Mucosa of rectum (tissue), 2 donors: ENCODE results near the gene NKPD1.
"Not testable (repeated sequence)": the region's sequence is repeated elsewhere in the genome, so short reads cannot be mapped to it uniquely, and the experiment has no call there.

Experiments
- H3K27ac ChIP-seq, 2 donors: one replicate each; pipeline ENCODE4 v1.7.0; 2013; ENCODE audit warnings: inconsistent platforms in 2 of 2, low read depth in 2 of 2, low read length in 2 of 2
- H3K27me3 ChIP-seq, 2 donors: one replicate each; pipeline ENCODE4 v1.7.0; 2013; ENCODE audit warnings: low read length in 2 of 2; ENCODE audit not compliant: control insufficient read depth in 2 of 2, insufficient read depth in 2 of 2
- H3K36me3 ChIP-seq, 2 donors: one replicate each; pipeline ENCODE4 v1.7.0; 2013; ENCODE audit warnings: low read length in 2 of 2; ENCODE audit not compliant: control insufficient read depth in 2 of 2, insufficient read depth in 2 of 2
- H3K4me1 ChIP-seq, 2 donors: one replicate each; pipeline ENCODE4 v1.7.0; 2013; ENCODE audit warnings: low read length in 2 of 2, mild to moderate bottlenecking in 1 of 2; ENCODE audit not compliant: control insufficient read depth in 2 of 2, insufficient read depth in 2 of 2
- H3K4me3 ChIP-seq, 2 donors: one replicate each; pipeline ENCODE4 v1.7.0; 2013; ENCODE audit warnings: low read length in 2 of 2
- H3K9ac ChIP-seq, 2 donors: one replicate each; pipeline ENCODE4 v1.7.0; 2013; ENCODE audit warnings: low read length in 2 of 2, low read depth in 1 of 2, mild to moderate bottlenecking in 1 of 2
- H3K9me3 ChIP-seq, 2 donors: one replicate each; pipeline ENCODE4 v1.7.0; 2013; ENCODE audit warnings: low read length in 2 of 2; ENCODE audit not compliant: control insufficient read depth in 2 of 2
- donor health status: healthy.
- donor health status: Normal muscosa, but diverticular disease.

Gene NKPD1

GRCh38 chr19:45119582-45119981 is 41.2 kb downstream of the NKPD1 start:
- H3K27me3 ChIP-seq, result no peaks in the 10 kb centered on the region
- peak overlapping the region in 1 of 2 donors; percentile 54 for H3K27ac ChIP-seq
- no peaks in the 10 kb centered on the region for H3K36me3 ChIP-seq
- H3K4me1 ChIP-seq, result peaks cover 37 to 48% of the 10 kb centered on the region in 2 donors
- H3K9ac ChIP-seq, result no peak overlapping the region
- no peaks in the 10 kb centered on the region for H3K9me3 ChIP-seq
- no peak overlapping the region for H3K4me3 ChIP-seq

DNA sequence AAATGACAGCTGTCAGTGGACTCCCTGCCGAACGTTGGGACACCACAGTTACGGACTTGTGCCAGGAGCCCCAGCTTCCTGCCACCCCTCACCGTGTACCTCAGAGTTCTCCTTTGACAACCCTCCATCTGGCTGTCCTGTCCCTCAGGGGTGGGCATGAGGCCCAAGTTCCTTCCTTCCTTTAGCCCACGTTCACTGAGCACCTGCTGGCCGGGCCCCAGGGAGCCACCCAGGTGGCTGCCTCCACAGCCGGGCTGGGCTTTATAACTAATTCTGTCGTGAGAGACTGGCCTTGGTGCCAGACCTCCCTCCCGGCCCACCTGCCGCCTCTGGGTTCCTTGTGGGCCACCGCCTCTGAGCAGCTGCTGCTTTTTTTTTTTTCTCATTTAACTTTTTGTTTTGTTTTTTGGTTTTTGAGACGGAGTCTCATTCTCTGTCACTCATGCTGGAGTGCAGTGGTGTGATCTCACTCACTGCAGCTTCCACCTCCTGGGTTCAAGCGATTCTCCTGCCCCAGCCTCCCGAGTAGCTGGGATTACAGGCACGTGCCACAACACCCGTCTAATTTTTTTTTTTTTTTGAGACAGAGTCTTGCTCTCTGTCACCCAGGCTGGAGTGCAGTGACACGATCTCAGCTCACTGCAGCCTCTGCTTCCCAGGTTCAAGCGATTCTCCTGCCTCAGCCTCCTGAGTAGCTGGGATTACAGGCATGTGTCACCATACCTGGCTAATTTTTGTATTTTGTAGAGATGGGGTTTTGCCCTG is 42.0 kb downstream of the NKPD1 start:
- H3K9me3 ChIP-seq, H3K27me3 ChIP-seq, H3K36me3 ChIP-seq: not testable (repeated sequence)
- H3K9ac ChIP-seq, result peak overlapping the region; percentile 15 to 17
- H3K27ac ChIP-seq, result peak overlapping the region; percentile 54 to 60
- H3K4me1 ChIP-seq, result peaks cover 45 to 55% of the 10 kb centered on the region in 2 donors
- peak overlapping the region in 1 of 2 donors; percentile 8 for H3K4me3 ChIP-seq

DNA sequence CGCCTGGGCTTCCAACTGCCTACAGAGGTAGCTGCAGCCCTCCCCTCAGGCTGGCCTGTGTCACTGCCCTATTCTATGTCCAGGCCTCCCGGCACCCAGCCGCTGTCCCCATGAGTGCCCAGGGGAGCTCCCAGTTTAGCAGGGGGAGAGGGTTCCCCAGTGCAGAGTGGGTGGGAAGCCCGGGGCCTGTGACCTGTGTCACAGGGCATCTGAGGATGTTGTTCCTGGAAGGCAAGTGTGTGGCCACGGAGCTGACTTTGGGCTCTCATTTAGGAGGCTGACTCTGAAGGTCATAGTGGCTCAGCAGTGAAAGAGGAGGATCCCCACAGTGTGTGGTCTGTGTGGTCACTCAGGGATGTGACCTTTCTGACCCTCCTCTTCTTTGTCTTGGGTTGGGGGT is 42.7 kb downstream of the NKPD1 start:
- Histone ChIP-seq H3K4me3 (no peak overlapping the region), H3K27me3 (no peaks in the 10 kb centered on the region), H3K36me3 (no peaks in the 10 kb centered on the region), H3K9me3 (no peaks in the 10 kb centered on the region), H3K9ac (peak overlapping the region; percentile 15 to 17), H3K4me1 (peaks cover 50 to 61% of the 10 kb centered on the region in 2 donors), H3K27ac (peak overlapping the region; percentile 54 to 60)

- H3K27ac ChIP-seq, result peak overlapping the region; percentile 26 to 54
- H3K9me3 ChIP-seq, result no peaks in the 10 kb centered on the region
- H3K4me3 ChIP-seq, result no peak overlapping the region
- no peaks in the 10 kb centered on the region for H3K27me3 ChIP-seq
- no peaks in the 10 kb centered on the region for H3K36me3 ChIP-seq
- H3K4me1 ChIP-seq, result peaks cover 55 to 64% of the 10 kb centered on the region in 2 donors
- no peak overlapping the region for H3K9ac ChIP-seq
Measured at GRCh38 chr19:45117671-45118070, 43.1 kb downstream of the NKPD1 start.

DNA sequence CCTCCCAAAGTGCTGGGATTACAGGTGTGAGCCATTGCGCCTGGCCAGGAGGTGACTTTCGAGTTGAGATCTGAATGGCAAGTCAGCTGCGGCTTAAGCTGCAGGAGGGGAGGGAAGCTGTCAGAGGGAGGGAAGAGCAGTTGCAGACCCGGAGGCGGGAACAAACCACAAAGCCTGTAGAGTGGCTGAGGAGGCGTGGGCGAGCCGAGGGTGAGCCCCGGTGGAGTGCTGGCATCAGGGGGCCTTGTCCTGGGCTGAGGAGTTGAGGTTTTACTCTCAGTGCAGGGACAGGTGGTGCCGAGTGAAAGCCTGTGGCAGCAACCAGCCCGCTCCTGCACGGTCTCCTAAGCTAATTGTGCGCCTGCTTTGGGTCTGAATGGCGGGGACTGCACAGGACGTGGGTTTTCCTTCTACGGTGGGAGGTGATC is 43.6 kb downstream of the NKPD1 start:
- H3K27me3 ChIP-seq, result no peaks in the 10 kb centered on the region
- peak overlapping the region; percentile 26 to 54 for H3K27ac ChIP-seq
- H3K4me1 ChIP-seq, result peaks cover 58 to 65% of the 10 kb centered on the region in 2 donors
- H3K9me3 ChIP-seq, result no peaks in the 10 kb centered on the region
- H3K9ac ChIP-seq, result no peak overlapping the region
- H3K4me3 ChIP-seq, result no peak overlapping the region
- H3K36me3 ChIP-seq, result no peaks in the 10 kb centered on the region

DNA sequence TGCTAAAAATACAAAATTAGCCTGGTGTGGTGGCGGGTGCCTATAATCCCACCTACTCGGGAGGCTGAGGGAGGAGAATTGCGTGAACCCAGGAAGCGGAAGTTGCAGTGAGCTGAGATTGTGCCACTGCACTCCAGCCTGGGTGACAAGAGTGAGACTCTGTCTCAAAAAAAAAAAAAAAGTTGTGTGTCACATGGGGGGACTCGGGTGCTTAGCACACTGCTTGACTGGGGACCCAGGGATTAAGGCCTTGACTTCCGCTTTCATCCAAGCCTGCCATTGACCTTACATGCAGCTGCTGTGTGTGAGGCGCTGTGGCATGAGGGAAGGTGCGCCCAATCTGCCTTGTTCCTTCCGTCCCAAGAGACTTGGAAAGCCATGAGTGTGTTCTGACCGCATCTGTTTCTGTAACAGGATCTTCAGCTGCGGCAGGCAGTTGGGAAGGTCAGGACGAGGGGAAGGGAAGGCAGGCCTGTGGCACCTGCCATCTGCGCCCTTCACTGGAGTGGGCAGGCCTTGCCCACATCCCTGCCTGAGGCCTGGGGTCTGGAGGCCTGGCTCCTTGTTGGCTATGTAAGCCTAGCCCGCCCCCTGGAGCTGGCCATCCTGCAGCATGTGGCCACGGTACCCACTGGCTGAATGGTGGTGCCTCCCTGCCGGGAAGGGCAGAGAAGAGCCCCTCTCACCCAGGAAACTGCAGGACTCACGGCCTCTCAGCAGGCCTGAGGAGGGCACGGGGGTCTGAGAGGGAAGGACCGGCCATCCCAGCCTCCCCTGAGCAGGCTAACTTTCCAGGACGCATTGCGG is 44.8 kb downstream of the NKPD1 start:
- Histone ChIP-seq H3K9ac (no peak overlapping the region), H3K27me3 (no peaks in the 10 kb centered on the region), H3K4me3 (no peak overlapping the region), H3K4me1 (peaks cover 56 to 63% of the 10 kb centered on the region in 2 donors), H3K27ac (no peak overlapping the region), H3K9me3 (no peaks in the 10 kb centered on the region), H3K36me3 (no peaks in the 10 kb centered on the region)

GRCh38 chr19:45114116-45114515 is 46.7 kb downstream of the NKPD1 start:
- Histone ChIP-seq H3K9me3 (no peaks in the 10 kb centered on the region), H3K4me3 (no peak overlapping the region), H3K36me3 (no peaks in the 10 kb centered on the region), H3K4me1 (peaks cover 49 to 56% of the 10 kb centered on the region in 2 donors), H3K9ac (peak overlapping the region; percentile 21 to 58), H3K27me3 (no peaks in the 10 kb centered on the region), H3K27ac (peak overlapping the region; percentile 29 to 59)

DNA sequence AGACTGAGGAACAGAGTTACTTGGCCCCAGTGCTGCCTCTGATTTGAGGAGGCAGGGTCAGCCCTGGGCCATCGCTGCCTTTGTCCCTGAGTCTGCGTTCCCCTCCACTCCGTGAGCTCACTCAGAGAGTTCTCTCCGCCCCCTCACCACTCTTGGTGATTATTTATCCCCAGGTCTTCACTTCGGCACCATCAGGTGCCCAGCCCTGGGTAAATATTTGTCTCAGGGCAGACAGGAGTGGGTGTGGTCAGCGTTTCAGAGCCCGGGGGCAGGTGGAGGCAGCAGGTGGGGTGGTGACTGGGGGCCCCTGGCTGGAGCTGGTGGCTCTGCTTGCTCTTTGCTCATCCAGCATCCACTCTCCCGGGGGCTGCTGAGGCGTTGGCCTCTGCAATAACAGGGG is 47.2 kb downstream of the NKPD1 start:
- H3K27me3 ChIP-seq, result no peaks in the 10 kb centered on the region
- H3K4me1 ChIP-seq, result peaks cover 47 to 53% of the 10 kb centered on the region in 2 donors
- no peaks in the 10 kb centered on the region for H3K9me3 ChIP-seq
- peak overlapping the region; percentile 38 to 64 for H3K4me3 ChIP-seq
- peak overlapping the region; percentile 65 to 83 for H3K27ac ChIP-seq
- no peaks in the 10 kb centered on the region for H3K36me3 ChIP-seq
- peak overlapping the region; percentile 57 to 72 for H3K9ac ChIP-seq

- Histone ChIP-seq H3K27me3 (no peaks in the 10 kb centered on the region), H3K9ac (no peak overlapping the region), H3K36me3 (no peaks in the 10 kb centered on the region), H3K4me3 (no peak overlapping the region), H3K9me3 (no peaks in the 10 kb centered on the region), H3K27ac (peak overlapping the region; percentile 65 to 83), H3K4me1 (peaks cover 34 to 39% of the 10 kb centered on the region in 2 donors)
Measured at GRCh38 chr19:45112111-45112827, 48.5 kb downstream of the NKPD1 start.
